ENCODE data around the gene ANO3. TPM values are rescaled to one million over a fixed set of nuclear protein-coding genes. Genes with fewer than 3 reads are reported as not detected.

The ANO3 gene
- total and polyA plus RNA-seq, 8 donors = 0.18 to 0.58 TPM; not detected in 6

- H3K27ac ChIP-seq = no peak overlapping the region
- no peak overlapping the region for H3K4me3 ChIP-seq
- no peaks in the 10 kb centered on the region for H3K36me3 ChIP-seq
- H3K9me3 ChIP-seq = peaks cover 0 to 8% (median 0%) of the 10 kb centered on the region in 4 donors
- intact Hi-C loops (cut with DNase I; ENCODE audit: low total_unique reads) = no loop called here
- TF ChIP-seq POLR2A (IDR thresholded peaks at IDR 0.05) (no peak), POLR2AphosphoS5 (IDR thresholded peaks at IDR 0.05) (no peak), EP300 (IDR thresholded peaks at IDR 0.05) (no peak), CTCF (IDR thresholded peaks at IDR 0.05) (no peak)
- H3K4me1 ChIP-seq = peaks cover 0 to 12% (median 8%) of the 10 kb centered on the region in 4 donors
- H3K27me3 ChIP-seq = peaks cover 0 to 25% (median 7%) of the 10 kb centered on the region in 3 donors
- no peak for DNase-seq
These were observed 4.0 kb downstream of the ANO3 start for GRCh38 chr11:26335903-26336302.

GRCh38 chr11:26344647-26345046 lies 12.7 kb downstream of the ANO3 start:
- TF ChIP-seq EP300 (IDR thresholded peaks at IDR 0.05) (no peak), CTCF (IDR thresholded peaks at IDR 0.05) (no peak), POLR2AphosphoS5 (IDR thresholded peaks at IDR 0.05) (no peak), POLR2A (IDR thresholded peaks at IDR 0.05) (no peak)
- 66 to 79% (median 74%) methylated on average over 2 of the region's 2 CpGs for WGBS, 5 donors
- Histone ChIP-seq H3K27me3 (no peaks in the 10 kb centered on the region), H3K4me1 (no peaks in the 10 kb centered on the region), H3K9me3 (no peaks in the 10 kb centered on the region), H3K36me3 (no peaks in the 10 kb centered on the region), H3K27ac (no peak overlapping the region), H3K4me3 (no peak overlapping the region)
- intact Hi-C loops (cut with DNase I; ENCODE audit: low total_unique reads) = no loop called here
- no peak for DNase-seq

- Histone ChIP-seq H3K36me3 (no peaks in the 10 kb centered on the region), H3K4me1 (no peaks in the 10 kb centered on the region), H3K27ac (no peak overlapping the region), H3K9me3 (no peaks in the 10 kb centered on the region), H3K4me3 (no peak overlapping the region), H3K27me3 (no peaks in the 10 kb centered on the region)
- no peak for TF ChIP-seq POLR2AphosphoS5 (IDR thresholded peaks at IDR 0.05)
- 74 to 85% (median 77%) methylated on average over 5 of the region's 5 CpGs for WGBS, 5 donors
- DNase-seq = no peak
- intact Hi-C loops (cut with DNase I; ENCODE audit: low total_unique reads) = no loop called here
These were observed 16.8 kb downstream of the ANO3 start for GRCh38 chr11:26348776-26349175.

- no peaks in the 10 kb centered on the region for H3K4me1 ChIP-seq
- H3K27me3 ChIP-seq = no peaks in the 10 kb centered on the region
- TF ChIP-seq CTCF (IDR thresholded peaks at IDR 0.05) = no peak
- no peak for TF ChIP-seq EP300 (IDR thresholded peaks at IDR 0.05)
- TF ChIP-seq POLR2A (IDR thresholded peaks at IDR 0.05) = no peak
- TF ChIP-seq POLR2AphosphoS5 (IDR thresholded peaks at IDR 0.05) = no peak
- H3K36me3 ChIP-seq = no peaks in the 10 kb centered on the region
- H3K9me3 ChIP-seq = no peaks in the 10 kb centered on the region
- no peak overlapping the region for H3K4me3 ChIP-seq
- no peak for DNase-seq
- intact Hi-C loops (cut with DNase I; ENCODE audit: low total_unique reads) = no loop called here
- 81 to 89% (median 87%) methylated on average over 7 of the region's 7 CpGs for WGBS, 5 donors
- H3K27ac ChIP-seq = no peak overlapping the region
These were observed 18.1 kb downstream of the ANO3 start for GRCh38 chr11:26350002-26350401.

- Histone ChIP-seq H3K9me3 (no peaks in the 10 kb centered on the region), H3K36me3 (no peaks in the 10 kb centered on the region), H3K4me1 (no peaks in the 10 kb centered on the region), H3K27ac (no peak overlapping the region), H3K4me3 (no peak overlapping the region), H3K27me3 (no peaks in the 10 kb centered on the region)
- no peak for DNase-seq
- TF ChIP-seq CTCF (IDR thresholded peaks at IDR 0.05) (no peak), POLR2AphosphoS5 (IDR thresholded peaks at IDR 0.05) (no peak)
- 78 to 87% (median 84%) methylated on average over 5 of the region's 5 CpGs for WGBS, 5 donors
- intact Hi-C loops (cut with DNase I; ENCODE audit: low total_unique reads) = no loop called here
These were observed 21.1 kb downstream of the ANO3 start for GRCh38 chr11:26353010-26353409.

Measured in stomach (tissue), 9 donors.